Fibroblast of lung (primary cell): ENCODE results near the gene RASA3.

Source experiments
- EZH2 ChIP-seq: IDR thresholded peaks from 2 replicates; pipeline ENCODE4 v1.5.1; 2012; ENCODE audit warnings: low read length, control low read depth, mild to moderate bottlenecking; ENCODE audit errors: missing control alignments
- TF ChIP-seq, protein P1 (sequence below), 2 donors: IDR thresholded peaks in 1 of 2; conservative IDR thresholded peaks in 1 of 2; 1 replicate in 1 of 2; 2 replicates in 1 of 2; pipeline ENCODE4 v1.5.1; 2011 to 2012; ENCODE audit warnings: low read length in 2 of 2, control low read depth in 1 of 2, inconsistent platforms in 1 of 2, low read depth in 1 of 2, mild to moderate bottlenecking in 1 of 2

DNA sequence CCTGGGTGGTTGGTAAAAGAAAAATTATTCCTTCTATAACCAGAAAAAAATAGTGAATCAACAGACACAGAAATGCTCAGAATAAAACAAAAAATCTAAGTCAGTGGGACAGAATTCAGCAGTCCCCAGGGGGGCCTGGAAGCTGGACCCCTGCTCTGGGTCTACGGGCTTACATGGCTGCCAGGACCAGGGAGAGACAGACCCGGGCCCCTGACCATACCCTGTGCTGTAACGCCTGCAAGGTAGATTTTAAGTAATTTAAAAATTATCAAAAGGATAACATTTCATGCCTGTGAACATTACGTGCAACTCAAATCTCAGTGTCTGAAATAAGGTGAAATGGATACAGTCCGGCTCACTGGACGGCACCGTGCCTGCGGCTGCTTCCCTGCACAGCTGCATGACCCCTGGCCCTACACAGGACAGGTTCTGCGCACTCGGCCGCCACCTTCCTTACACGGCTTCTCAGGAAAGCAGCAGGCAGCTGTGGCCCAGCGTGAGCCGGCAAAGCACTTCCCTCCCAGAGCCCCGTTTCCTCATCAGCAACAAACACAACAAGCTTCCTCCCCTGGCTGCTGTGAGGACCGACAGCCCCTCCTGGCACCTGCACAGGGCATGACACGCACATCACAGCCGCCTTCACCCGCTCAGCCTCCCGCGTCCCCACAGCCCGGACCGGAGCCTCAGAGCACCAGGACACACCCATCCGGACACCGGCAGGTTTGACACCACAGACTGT is 22.2 kb downstream of the RASA3 start:
- TF ChIP-seq, protein P1, sequence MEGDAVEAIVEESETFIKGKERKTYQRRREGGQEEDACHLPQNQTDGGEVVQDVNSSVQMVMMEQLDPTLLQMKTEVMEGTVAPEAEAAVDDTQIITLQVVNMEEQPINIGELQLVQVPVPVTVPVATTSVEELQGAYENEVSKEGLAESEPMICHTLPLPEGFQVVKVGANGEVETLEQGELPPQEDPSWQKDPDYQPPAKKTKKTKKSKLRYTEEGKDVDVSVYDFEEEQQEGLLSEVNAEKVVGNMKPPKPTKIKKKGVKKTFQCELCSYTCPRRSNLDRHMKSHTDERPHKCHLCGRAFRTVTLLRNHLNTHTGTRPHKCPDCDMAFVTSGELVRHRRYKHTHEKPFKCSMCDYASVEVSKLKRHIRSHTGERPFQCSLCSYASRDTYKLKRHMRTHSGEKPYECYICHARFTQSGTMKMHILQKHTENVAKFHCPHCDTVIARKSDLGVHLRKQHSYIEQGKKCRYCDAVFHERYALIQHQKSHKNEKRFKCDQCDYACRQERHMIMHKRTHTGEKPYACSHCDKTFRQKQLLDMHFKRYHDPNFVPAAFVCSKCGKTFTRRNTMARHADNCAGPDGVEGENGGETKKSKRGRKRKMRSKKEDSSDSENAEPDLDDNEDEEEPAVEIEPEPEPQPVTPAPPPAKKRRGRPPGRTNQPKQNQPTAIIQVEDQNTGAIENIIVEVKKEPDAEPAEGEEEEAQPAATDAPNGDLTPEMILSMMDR (conservative IDR thresholded peaks at IDR 0.05 in 1 of 2, IDR thresholded peaks at IDR 0.05 in 1 of 2; ENCODE audit: low read depth in 1 of 2, low read length in 2 of 2): no peak
- no peak for TF ChIP-seq EZH2
